GM23338 (cell line): ENCODE results near the gene CD99L2. TPM values are rescaled to one million over a fixed set of nuclear protein-coding genes. Genes with fewer than 3 reads are reported as not detected.

Experiments
- ATAC-seq: fragments of 200-7000 bp; cut with Tn5 transposase; 3 replicates; pipeline ENCODE4 v1.9.1; 2020
- DNase-seq: peaks from one replicate; pipeline ENCODE4 v3.0.0-alpha.2; 2015; ENCODE audit warnings: low spot score
- H2AFZ ChIP-seq: fragments of 200-600 bp; sonication (generic); 2 replicates; pipeline ENCODE4 v1.8.0; 2016; ENCODE audit warnings: antibody characterized with exemption, mild to moderate bottlenecking, moderate library complexity
- H3F3A ChIP-seq: fragments of 200-600 bp; sonication (generic); replicated peaks from 2 replicates; pipeline ENCODE4 v1.8.0; 2017; ENCODE audit warnings: antibody characterized with exemption, mixed run types, low read depth
- H3K27ac ChIP-seq: fragments of 200-600 bp; sonication (generic); 2 replicates; pipeline ENCODE4 v1.6.1; 2016; ENCODE audit warnings: low read depth
- H3K27me3 ChIP-seq: fragments of 200-600 bp; sonication (generic); 2 replicates; pipeline ENCODE4 v1.8.0; 2016; ENCODE audit warnings: mild to moderate bottlenecking, mixed run types, moderate library complexity; ENCODE audit not compliant: insufficient read depth
- H3K36me3 ChIP-seq: fragments of 200-600 bp; sonication (generic); 2 replicates; pipeline ENCODE4 v1.8.0; 2016; ENCODE audit warnings: mild to moderate bottlenecking; ENCODE audit not compliant: insufficient read depth
- H3K4me1 ChIP-seq: fragments of 200-600 bp; sonication (generic); 2 replicates; pipeline ENCODE4 v1.8.0; 2016; ENCODE audit warnings: mild to moderate bottlenecking, moderate library complexity; ENCODE audit not compliant: insufficient read depth
- H3K4me2 ChIP-seq: fragments of 200-600 bp; sonication (generic); 2 replicates; pipeline ENCODE4 v1.7.1; 2017; ENCODE audit warnings: mixed run types
- H3K4me3 ChIP-seq: fragments of 200-600 bp; sonication (generic); 2 replicates; pipeline ENCODE4 v1.6.1; 2016; ENCODE audit warnings: mixed run types
- H3K79me2 ChIP-seq: fragments of 200-600 bp; sonication (generic); replicated peaks from 2 replicates; pipeline ENCODE4 v1.8.0; 2017; ENCODE audit warnings: mild to moderate bottlenecking; ENCODE audit not compliant: insufficient read depth
- H3K9me2 ChIP-seq: fragments of 200-600 bp; sonication (generic); 2 replicates; pipeline ENCODE4 v1.8.0; 2017; ENCODE audit not compliant: insufficient read depth
- H4K20me1 ChIP-seq: fragments of 200-600 bp; sonication (generic); replicated peaks from 2 replicates; pipeline ENCODE4 v1.8.0; 2017; ENCODE audit warnings: mild to moderate bottlenecking; ENCODE audit not compliant: insufficient read depth
- H3K27ac Mint-ChIP-seq: 2 replicates; pipeline ENCODE4 v1.8.0; 2020; ENCODE audit warnings: inconsistent platforms, mild to moderate bottlenecking, moderate library complexity, mixed read lengths
- H3K27me3 Mint-ChIP-seq: 3 replicates; pipeline ENCODE4 v1.8.0; 2022; ENCODE audit warnings: low read depth, mild to moderate bottlenecking, moderate library complexity, mixed read lengths, inconsistent platforms; ENCODE audit not compliant: insufficient read depth, poor library complexity
- H3K36me3 Mint-ChIP-seq: 3 replicates; pipeline ENCODE4 v1.8.0; 2021; ENCODE audit warnings: low read depth, mild to moderate bottlenecking, inconsistent platforms, moderate library complexity, mixed read lengths
- H3K4me1 Mint-ChIP-seq: 3 replicates; pipeline ENCODE4 v1.8.0; 2020; ENCODE audit warnings: mild to moderate bottlenecking, inconsistent platforms, mixed read lengths
- H3K4me3 Mint-ChIP-seq: 3 replicates; pipeline ENCODE4 v1.8.0; 2021; ENCODE audit warnings: moderate library complexity, mild to moderate bottlenecking, inconsistent platforms, mixed read lengths
- H3K9me3 Mint-ChIP-seq: 3 replicates; pipeline ENCODE4 v1.8.0; 2020; ENCODE audit warnings: moderate library complexity, mild to moderate bottlenecking, inconsistent platforms, mixed read lengths
- CREB1 ChIP-seq: fragments of 250-450 bp; sonication (Bioruptor Pico); IDR thresholded peaks from 2 replicates; pipeline ENCODE4 v1.5.0; 2020; ENCODE audit warnings: low read depth, mild to moderate bottlenecking, moderate library complexity
- CTCF ChIP-seq, 2 experiments: fragments of 200-600 bp in 1 of 2; sonication (generic) in 1 of 2; conservative IDR thresholded peaks; 2 replicates each; pipeline versions ENCODE4 v1.5.1 to v1.6.1; 2016 to 2017; ENCODE audit warnings: antibody characterized with exemption in 2 of 2, low read depth in 2 of 2, mild to moderate bottlenecking in 2 of 2, moderate library complexity in 1 of 2
- ETS1 ChIP-seq: IDR thresholded peaks from 2 replicates; pipeline ENCODE4 v1.6.1; 2016; ENCODE audit warnings: antibody characterized with exemption
- EZH2 ChIP-seq: fragments of 200-600 bp; sonication (generic); IDR thresholded peaks from one replicate; pipeline ENCODE4 v1.8.0; 2017; ENCODE audit warnings: antibody characterized with exemption, mild to moderate bottlenecking, low read depth; ENCODE audit not compliant: unreplicated experiment
- EZH2phosphoT487 ChIP-seq: fragments of 200-600 bp; sonication (generic); IDR thresholded peaks from one replicate; pipeline ENCODE4 v1.8.1; 2018; ENCODE audit warnings: antibody characterized with exemption; ENCODE audit not compliant: unreplicated experiment
- JUNB ChIP-seq: IDR thresholded peaks from one replicate; pipeline ENCODE4 v1.6.1; 2016; ENCODE audit warnings: antibody characterized with exemption; ENCODE audit not compliant: unreplicated experiment
- NANOG ChIP-seq: IDR thresholded peaks from 2 replicates; pipeline ENCODE4 v1.6.1; 2016; ENCODE audit warnings: antibody characterized with exemption, borderline replicate concordance
- POLR2AphosphoS5 ChIP-seq: IDR thresholded peaks from 2 replicates; pipeline ENCODE4 v1.6.1; 2016; ENCODE audit warnings: antibody characterized with exemption, low read depth
- REST ChIP-seq: IDR thresholded peaks from one replicate; pipeline ENCODE4 v1.6.1; 2018; ENCODE audit warnings: antibody characterized with exemption; ENCODE audit not compliant: unreplicated experiment
- STAT1 ChIP-seq: IDR thresholded peaks from one replicate; pipeline ENCODE4 v1.6.1; 2016; ENCODE audit warnings: antibody characterized with exemption; ENCODE audit not compliant: unreplicated experiment
- ZNF114 ChIP-seq: fragments of 250-450 bp; sonication (Bioruptor Pico); IDR thresholded peaks from 2 replicates; pipeline ENCODE4 v1.5.0; 2020; ENCODE audit warnings: mild to moderate bottlenecking, moderate library complexity
- ZNF331 ChIP-seq: fragments of 250-450 bp; sonication (Bioruptor Pico); IDR thresholded peaks from 2 replicates; pipeline ENCODE4 v1.5.0; 2020; ENCODE audit warnings: low read depth, mild to moderate bottlenecking, moderate library complexity
- ZNF462 ChIP-seq: fragments of 250-450 bp; sonication (Bioruptor Pico); IDR thresholded peaks from 2 replicates; pipeline ENCODE4 v1.5.0; 2020; ENCODE audit warnings: mild to moderate bottlenecking, moderate library complexity
- polyA plus RNA-seq: library from polyadenylated mRNA; unstranded; fragments of >200 nt; fragmentation: Nextera tagmentation; extraction: Ambion mirVana; gene quantifications from 2 replicates; pipeline ENCODE4 v1.2.1, GENCODE V29; 2016
- total RNA-seq: library from RNA; depleted of rRNA; stranded (reverse); fragments of >200 nt; shearing (Covaris generic); gene quantifications from 2 replicates; pipeline ENCODE4 v1.2.3, GENCODE V29; 2014

Gene CD99L2
- total and polyA plus RNA-seq, 2 experiments from 2014 or later: 2.6 to 6.4 TPM

GRCh38 chrX:150926791-150927190 lies 28.3 kb upstream of the CD99L2 start:
- DNase-seq (no peak), ATAC-seq (no peak)
- Mint-ChIP-seq H3K9me3 (peaks cover 3% of the 10 kb centered on the region; the same call in 1 of the 3 replicates), H3K4me1 (peaks cover 13% of the 10 kb centered on the region), H3K4me3 (no peak overlapping the region), H3K36me3 (peaks cover 3% of the 10 kb centered on the region; the same call in 1 of the 3 replicates), H3K27ac (0 out of 2 replicates have a peak overlapping the region, but pooled peaks have one; percentile 40), H3K27me3 (no peaks in the 10 kb centered on the region)
- no peaks in the 10 kb centered on the region for H3K27me3 ChIP-seq
- no peaks in the 10 kb centered on the region for H3F3A ChIP-seq
- H4K20me1 ChIP-seq: no peaks in the 10 kb centered on the region
- no peaks in the 10 kb centered on the region for H3K36me3 ChIP-seq
- TF ChIP-seq REST (no peak), ZNF462 (CRISPR knock-in tag) (no peak), EZH2 (no peak), STAT1 (no peak), POLR2AphosphoS5 (no peak), ZNF114 (CRISPR knock-in tag) (no peak), NANOG (no peak), EZH2phosphoT487 (no peak), ZNF331 (CRISPR knock-in tag) (no peak), CREB1 (no peak), CTCF (conservative IDR thresholded peaks at IDR 0.05; ENCODE audit: low read depth in 2 of 2) (no peak), ETS1 (no peak), JUNB (no peak)
- no peak overlapping the region for H3K4me2 ChIP-seq
- peaks cover 8% of the 10 kb centered on the region for H3K4me1 ChIP-seq
- no peaks in the 10 kb centered on the region for H3K79me2 ChIP-seq
- H3K4me3 ChIP-seq: no peak overlapping the region
- H3K27ac ChIP-seq: no peak overlapping the region
- H3K9me2 ChIP-seq: no peaks in the 10 kb centered on the region
- no peak overlapping the region for H2AFZ ChIP-seq
